H1 (cell line): ENCODE data around the gene ZMIZ1. TPM values are rescaled to one million over a fixed set of nuclear protein-coding genes. Genes with fewer than 3 reads are reported as not detected.
A peak's percentile ranks its signal among the peaks of the same experiment; 100 is the strongest.

ENCODE experiments used
- CTCF ChIA-PET: fragments of 300-600 bp; sonication (Branson Sonifier 250); formaldehyde crosslinking; loops from one replicate; lab custom pipeline; 2021; ENCODE audit not compliant: partially characterized antibody; lab: Charles Lee
- POLR2A ChIA-PET: fragments of 300-600 bp; sonication (Branson Sonifier 250); formaldehyde crosslinking; loops from one replicate; lab custom pipeline; 2021; ENCODE audit warnings: inconsistent platforms; ENCODE audit not compliant: partially characterized antibody; lab: Charles Lee
- DNase-seq, 2 experiments: peaks; one replicate each; pipeline versions ENCODE4 v3.0.0 to v3.0.0-alpha.2; 2010 to 2022; ENCODE audit warnings: low spot score in 2 of 2, low read depth in 1 of 2, mixed read lengths in 1 of 2
- FAIRE-seq: peaks from 2 replicates; lab custom pipeline; 2011; peaks lifted over from hg19 to GRCh38; lab: Jason Lieb, UNC
- H2AFZ ChIP-seq: 2 replicates; pipeline ENCODE4 v1.8.1; 2012; ENCODE audit warnings: low read length, inconsistent platforms
- H2AK5ac ChIP-seq: 2 replicates; pipeline ENCODE4 v1.6.1; 2013; ENCODE audit warnings: low read depth, low read length
- H2BK120ac ChIP-seq: replicated peaks from 2 replicates; pipeline ENCODE3; 2013; ENCODE audit warnings: low read depth, low read length, inconsistent platforms
- H2BK12ac ChIP-seq: 2 replicates; pipeline ENCODE4 v1.6.1; 2013; ENCODE audit warnings: low read depth, low read length
- H2BK15ac ChIP-seq: 2 replicates; pipeline ENCODE4 v1.6.1; 2013; ENCODE audit warnings: low read length
- H2BK20ac ChIP-seq: 2 replicates; pipeline ENCODE4 v1.6.1; 2013; ENCODE audit warnings: low read length
- H2BK5ac ChIP-seq: 2 replicates; pipeline ENCODE4 v1.6.1; 2013; ENCODE audit warnings: low read depth, low read length
- H3K14ac ChIP-seq: 2 replicates; pipeline ENCODE4 v1.6.1; 2013; ENCODE audit warnings: inconsistent platforms; ENCODE audit not compliant: insufficient read length
- H3K18ac ChIP-seq: 2 replicates; pipeline ENCODE4 v1.6.1; 2013; ENCODE audit warnings: low read length; ENCODE audit errors: extremely low read depth
- H3K23ac ChIP-seq: 2 replicates; pipeline ENCODE4 v1.6.1; 2013; ENCODE audit warnings: inconsistent platforms; ENCODE audit not compliant: insufficient read length
- H3K23me2 ChIP-seq: 2 replicates; pipeline ENCODE4 v1.6.1; 2013; ENCODE audit warnings: low read depth, low read length
- H3K27ac ChIP-seq: 2 replicates; pipeline ENCODE4 v1.6.1; 2011; ENCODE audit warnings: low read depth, low read length, inconsistent platforms
- H3K27me3 ChIP-seq, 4 experiments: replicated peaks in 1 of 4; 1 replicate in 1 of 4; 2 replicates in 3 of 4; pipeline versions ENCODE4 v1.6.1 to v1.8.1; 2011 to 2013; ENCODE audit warnings: low read length in 3 of 4, mild to moderate bottlenecking in 3 of 4, inconsistent platforms in 2 of 4, mixed read lengths in 2 of 4, moderate library complexity in 1 of 4; ENCODE audit not compliant: control insufficient read depth in 3 of 4, insufficient read depth in 3 of 4; ENCODE audit errors: extremely low read depth in 1 of 4
- H3K36me3 ChIP-seq, 4 experiments: 2 replicates each; pipeline versions ENCODE4 v1.6.1 to v1.8.1; 2011 to 2013; ENCODE audit warnings: mild to moderate bottlenecking in 4 of 4, low read length in 3 of 4, moderate library complexity in 2 of 4, control low read depth in 1 of 4, inconsistent platforms in 1 of 4; ENCODE audit not compliant: insufficient read depth in 4 of 4, control insufficient read depth in 2 of 4
- H3K4ac ChIP-seq: replicated peaks from 2 replicates; pipeline ENCODE3; 2013; ENCODE audit warnings: low read length, low read depth, mixed read lengths, inconsistent platforms; ENCODE audit not compliant: insufficient read length
- H3K4me1 ChIP-seq, 4 experiments: replicated peaks in 1 of 4; 1 replicate in 1 of 4; 2 replicates in 3 of 4; pipeline versions ENCODE4 v1.6.1 to v1.8.1; 2011 to 2013; ENCODE audit warnings: low read length in 3 of 4, inconsistent platforms in 2 of 4, mixed read lengths in 1 of 4; ENCODE audit not compliant: insufficient read depth in 4 of 4, control insufficient read depth in 3 of 4
- H3K4me2 ChIP-seq, 2 experiments: 2 replicates each; pipeline versions ENCODE4 v1.6.1 to v1.8.1; 2011 to 2013; ENCODE audit warnings: low read depth in 2 of 2, low read length in 2 of 2, control low read depth in 1 of 2, inconsistent platforms in 1 of 2, mild to moderate bottlenecking in 1 of 2; ENCODE audit not compliant: insufficient read depth in 1 of 2
- H3K4me3 ChIP-seq, 4 experiments: fragments of 200-600, 300-600 bp in 1 of 4; sonication (generic), shearing (Covaris generic), sonication (Bioruptor Twin) in 1 of 4; 2 replicates each; pipeline versions ENCODE4 v1.5.1 to v1.8.1; 2011 to 2016; ENCODE audit warnings: low read length in 4 of 4, low read depth in 3 of 4, control low read depth in 2 of 4, inconsistent platforms in 2 of 4, mild to moderate bottlenecking in 2 of 4, mixed read lengths in 1 of 4, moderate library complexity in 1 of 4; ENCODE audit not compliant: insufficient read depth in 2 of 4; ENCODE audit errors: extremely low read depth in 1 of 4
- H3K56ac ChIP-seq: replicated peaks from 2 replicates; pipeline ENCODE3; 2013; ENCODE audit warnings: low read depth, mild to moderate bottlenecking, mixed read lengths, low read length, inconsistent platforms; ENCODE audit not compliant: insufficient read length
- H3K79me1 ChIP-seq: 2 replicates; pipeline ENCODE4 v1.6.1; 2013; ENCODE audit warnings: low read depth, low read length, control low read depth
- H3K79me2 ChIP-seq, 2 experiments: 2 replicates each; pipeline versions ENCODE4 v1.6.1 to v1.8.1; 2012 to 2013; ENCODE audit warnings: low read length in 2 of 2, mild to moderate bottlenecking in 2 of 2, inconsistent platforms in 1 of 2; ENCODE audit not compliant: insufficient read depth in 2 of 2, control insufficient read depth in 1 of 2
- H3K9ac ChIP-seq, 4 experiments: replicated peaks in 1 of 4; 1 replicate in 1 of 4; 2 replicates in 3 of 4; pipeline versions ENCODE4 v1.6.1 to v1.8.1; 2011 to 2013; ENCODE audit warnings: low read depth in 3 of 4, low read length in 3 of 4, control low read depth in 2 of 4, mild to moderate bottlenecking in 2 of 4, moderate library complexity in 2 of 4, inconsistent platforms in 1 of 4; ENCODE audit errors: extremely low read depth in 1 of 4
- H3K9me3 ChIP-seq, 2 experiments: 2 replicates each; pipeline versions ENCODE4 v1.6.1 to v1.8.1; 2012 to 2013; ENCODE audit warnings: mild to moderate bottlenecking in 2 of 2, moderate library complexity in 2 of 2, control low read depth in 1 of 2, inconsistent platforms in 1 of 2, low read depth in 1 of 2, low read length in 1 of 2, mixed read lengths in 1 of 2; ENCODE audit not compliant: insufficient read depth in 2 of 2
- H4K20me1 ChIP-seq, 2 experiments: replicated peaks in 1 of 2; 2 replicates each; pipeline versions ENCODE3 to v1.8.1; 2011 to 2013; ENCODE audit warnings: inconsistent platforms in 2 of 2, low read length in 2 of 2, mild to moderate bottlenecking in 1 of 2; ENCODE audit not compliant: insufficient read depth in 2 of 2, control insufficient read depth in 1 of 2
- H4K5ac ChIP-seq: 2 replicates; pipeline ENCODE4 v1.6.1; 2013; ENCODE audit warnings: low read length, low read depth, mixed read lengths, inconsistent platforms; ENCODE audit not compliant: insufficient read length
- H4K8ac ChIP-seq: 2 replicates; pipeline ENCODE4 v1.8.0; 2013; ENCODE audit warnings: mild to moderate bottlenecking, moderate library complexity, low read length, inconsistent platforms; ENCODE audit not compliant: insufficient read depth; ENCODE audit errors: extremely low read depth
- H4K91ac ChIP-seq: replicated peaks from 2 replicates; pipeline ENCODE3; 2013; ENCODE audit warnings: low read length, mixed read lengths, inconsistent platforms; ENCODE audit not compliant: insufficient read length
- ASH2L ChIP-seq: fragments of 200-600, 300-600 bp; sonication (generic); IDR thresholded peaks from one replicate; pipeline ENCODE4 v1.7.1; 2017; ENCODE audit warnings: low read length
- CBX8 ChIP-seq: fragments of 300-800, 300-1000 bp; sonication (generic); IDR thresholded peaks from 2 replicates; pipeline ENCODE4 v1.7.1; 2016; ENCODE audit warnings: low read depth, low read length, borderline replicate concordance
- FOSL1 ChIP-seq: IDR thresholded peaks from 2 replicates; pipeline ENCODE4 v1.6.1; 2011; ENCODE audit warnings: mild to moderate bottlenecking, low read depth, low read length, moderate library complexity; ENCODE audit not compliant: insufficient read depth
- HDAC6 ChIP-seq: IDR thresholded peaks from one replicate; pipeline ENCODE4 v1.7.1; 2012; ENCODE audit warnings: low read depth, mild to moderate bottlenecking, inconsistent platforms, low read length, moderate library complexity
- JUN ChIP-seq: IDR thresholded peaks from 2 replicates; pipeline ENCODE4 v1.6.1; 2011; ENCODE audit warnings: low read depth, mild to moderate bottlenecking, improper control_type of control experiment, low read length
- NRF1 ChIP-seq: IDR thresholded peaks from 2 replicates; pipeline ENCODE4 v1.6.1; 2011; ENCODE audit warnings: mild to moderate bottlenecking, low read depth, low read length, improper control_type of control experiment
- PHF8 ChIP-seq: fragments of 200-600 bp; sonication (generic); conservative IDR thresholded peaks from 2 replicates; pipeline ENCODE4 v1.7.1; 2012; ENCODE audit warnings: low read depth, mild to moderate bottlenecking, inconsistent platforms, low read length, moderate library complexity
- SIN3A ChIP-seq, 2 experiments: IDR thresholded peaks in 1 of 2; conservative IDR thresholded peaks in 1 of 2; 2 replicates each; pipeline ENCODE4 v1.6.1; 2011 to 2012; ENCODE audit warnings: low read length in 2 of 2, improper control_type of control experiment in 1 of 2, low read depth in 1 of 2, mild to moderate bottlenecking in 1 of 2
- TAF7 ChIP-seq: optimal IDR thresholded peaks from 2 replicates; pipeline ENCODE3; 2011; ENCODE audit warnings: low read depth, mild to moderate bottlenecking, inconsistent platforms, low read length, moderate library complexity, borderline replicate concordance
- ZNF274 ChIP-seq: IDR thresholded peaks from 2 replicates; pipeline ENCODE4 v1.7.0; 2012; ENCODE audit warnings: low read length, borderline replicate concordance; ENCODE audit errors: extremely low read depth
- WGBS, 2 experiments: shearing (Covaris generic) in 1 of 2; methylation state at CpG; one replicate each; pipeline versions ENCODE4 v1.1.6 to v1.1.7; 2013 to 2015; ENCODE audit warnings: low lambda C conversion rate in 2 of 2, mixed read lengths in 2 of 2, inconsistent platforms in 1 of 2, low coverage in 1 of 2, missing lambda C conversion rate in 1 of 2; ENCODE audit not compliant: insufficient replicate concordance in 2 of 2, insufficient coverage in 1 of 2, insufficient read length in 1 of 2; ENCODE audit errors: extremely low coverage in 1 of 2, missing lambda C conversion rate in 1 of 2; 5-methylcytosine and 5-hydroxymethylcytosine counted together
- polyA plus RNA-seq, 7 experiments: library from polyadenylated mRNA; depleted of rRNA in 3 of 7; stranded (reverse) in 5 of 7; unstranded in 2 of 7; fragments of >200 nt in 5 of 7; fragments of 200-250 nt in 2 of 7; gene quantifications; 1 replicate in 5 of 7; 2 replicates in 1 of 7; 4 replicates in 1 of 7; pipeline versions ENCODE4 v1.2.1 to v1.2.3, GENCODE V29; 2011 to 2013; ENCODE audit warnings: missing spikeins in 2 of 7, mixed read lengths in 2 of 7
- total RNA-seq: library from RNA; stranded (reverse); fragmentation: NEBNext Ultra II Directional; extraction: Animal tissue kit (Norgen Biotek cat#: 25700); gene quantifications from 2 replicates; pipeline ENCODE4 v1.2.1, GENCODE V29; 2021
- TF ChIP-seq, protein P1 (sequence below): IDR thresholded peaks from 2 replicates; pipeline ENCODE4 v1.6.1; 2012; ENCODE audit warnings: inconsistent platforms
- TF ChIP-seq, protein P2 (sequence below): IDR thresholded peaks from 2 replicates; pipeline ENCODE4 v1.6.1; 2011; ENCODE audit warnings: low read depth, mild to moderate bottlenecking, low read length; ENCODE audit not compliant: insufficient read depth

The ZMIZ1 gene
- total and polyA plus RNA-seq, 2 of the 8 experiments (the other 6 are each of a cell fraction or from before 2014, with no cell fraction given), result 8.1 to 28.0 TPM

DNA sequence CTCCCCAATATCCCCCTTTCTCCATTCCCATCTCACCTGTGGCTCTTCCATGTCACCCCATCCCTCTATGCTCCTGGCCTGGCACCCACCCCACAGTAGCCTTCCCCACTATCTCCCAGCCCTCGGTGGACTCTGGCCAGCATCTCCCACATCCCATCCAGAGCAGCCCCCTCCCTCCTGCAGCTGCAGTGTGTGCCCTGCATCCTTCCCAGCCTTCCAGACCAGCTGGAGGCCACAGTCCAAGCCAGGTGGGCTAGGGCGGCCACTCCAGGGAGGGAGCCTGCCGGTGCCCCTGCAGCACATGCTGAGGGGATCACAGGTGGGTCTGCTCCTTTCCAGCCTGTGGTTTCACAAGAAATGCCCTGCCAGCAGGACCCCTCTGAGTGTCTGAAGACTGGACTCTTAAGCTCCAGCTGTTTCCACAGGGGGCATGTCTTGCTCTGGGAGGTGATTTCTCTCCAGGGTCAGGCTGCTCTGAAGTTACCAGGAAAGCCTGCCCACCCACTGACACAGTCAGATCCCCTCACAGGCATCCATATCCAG lies 187.6 kb downstream of the ZMIZ1 start:
- 97% methylated on average over 3 of the region's 3 CpGs; no CpG with 5 or more reads in 1 of the 2 experiments for WGBS, 2 experiments
- no peaks in the 10 kb centered on the region for H3K9me3 ChIP-seq
- H3K36me3 ChIP-seq, result no peaks in the 10 kb centered on the region
- H2AFZ ChIP-seq, result no peak overlapping the region
- H2BK15ac ChIP-seq, result no peak overlapping the region
- H3K27me3 ChIP-seq, result no peaks in the 10 kb centered on the region; a peak in 1 of 7 replicates
- ChIA-PET CTCF (interaction anchor here (1.5 to 3.7 kb wide), 3 partner anchors 10 to 61 kb away, joined by 3 to 14 read pairs (median 4); no protein-coding TSS in a partner anchor), POLR2A (no interaction called here)
- no peak overlapping the region for H2BK120ac ChIP-seq
- H3K4me1 ChIP-seq, result peaks cover 0 to 10% (median 6%) of the 10 kb centered on the region in 4 experiments; a peak in 5 of 7 replicates
- no peak overlapping the region for H2BK20ac ChIP-seq
- H4K91ac ChIP-seq, result no peak overlapping the region
- no peak overlapping the region for H3K4me2 ChIP-seq
- FAIRE-seq, result no peak
- H3K79me2 ChIP-seq, result no peaks in the 10 kb centered on the region; a peak in 1 of 4 replicates
- H4K5ac ChIP-seq, result no peak overlapping the region
- no peak overlapping the region for H3K18ac ChIP-seq
- no peak overlapping the region for H3K4ac ChIP-seq
- no peaks in the 10 kb centered on the region for H3K23me2 ChIP-seq
- H3K23ac ChIP-seq, result no peak overlapping the region
- no peak overlapping the region for H3K14ac ChIP-seq
- no peak overlapping the region for H3K9ac ChIP-seq
- no peak for DNase-seq
- H3K79me1 ChIP-seq, result peaks cover 4% of the 10 kb centered on the region; the same call in 1 of the 2 replicates
- 0 out of 2 replicates have a peak overlapping the region, but pooled peaks have one; percentile 24 for H2BK5ac ChIP-seq
- H2BK12ac ChIP-seq, result no peak overlapping the region
- H4K20me1 ChIP-seq, result peaks cover 14 to 25% of the 10 kb centered on the region in 2 experiments
- no peak overlapping the region for H4K8ac ChIP-seq
- H3K27ac ChIP-seq, result no peak overlapping the region
- H2AK5ac ChIP-seq, result no peak overlapping the region
- no peak overlapping the region for H3K4me3 ChIP-seq
- H3K56ac ChIP-seq, result no peak overlapping the region
- TF ChIP-seq FOSL1, result no peak
- TF ChIP-seq, protein P1, sequence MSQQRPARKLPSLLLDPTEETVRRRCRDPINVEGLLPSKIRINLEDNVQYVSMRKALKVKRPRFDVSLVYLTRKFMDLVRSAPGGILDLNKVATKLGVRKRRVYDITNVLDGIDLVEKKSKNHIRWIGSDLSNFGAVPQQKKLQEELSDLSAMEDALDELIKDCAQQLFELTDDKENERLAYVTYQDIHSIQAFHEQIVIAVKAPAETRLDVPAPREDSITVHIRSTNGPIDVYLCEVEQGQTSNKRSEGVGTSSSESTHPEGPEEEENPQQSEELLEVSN, result no peak
- no peak for TF ChIP-seq ZNF274
- no peak for TF ChIP-seq JUN
- no peak for TF ChIP-seq HDAC6
- TF ChIP-seq NRF1, result no peak
- TF ChIP-seq PHF8, result no peak
- TF ChIP-seq CBX8, result no peak
- no peak for TF ChIP-seq SIN3A (conservative IDR thresholded peaks at IDR 0.05 in 1 of 2, IDR thresholded peaks at IDR 0.05 in 1 of 2; ENCODE audit: low read depth in 1 of 2, low read length in 2 of 2)
- TF ChIP-seq, protein P2, sequence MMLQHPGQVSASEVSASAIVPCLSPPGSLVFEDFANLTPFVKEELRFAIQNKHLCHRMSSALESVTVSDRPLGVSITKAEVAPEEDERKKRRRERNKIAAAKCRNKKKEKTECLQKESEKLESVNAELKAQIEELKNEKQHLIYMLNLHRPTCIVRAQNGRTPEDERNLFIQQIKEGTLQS, result no peak
- TF ChIP-seq ASH2L, result no peak
- no peak for TF ChIP-seq TAF7
